Measurements from ENCODE around the gene CHCHD6.

- no peak for TF ChIP-seq TAF1 (IDR thresholded peaks at IDR 0.05; ENCODE audit: borderline replicate concordance, insufficient read depth, low read length)
- TF ChIP-seq POLR2AphosphoS5 (IDR thresholded peaks at IDR 0.05; ENCODE audit: low read depth, low read length), result no peak
- no peak for TF ChIP-seq REST (IDR thresholded peaks at IDR 0.05; ENCODE audit: insufficient read depth in 1 of 2, low read depth in 2 of 2, low read length in 2 of 2)
- no peak for TF ChIP-seq SIN3A (IDR thresholded peaks at IDR 0.05; ENCODE audit: borderline replicate concordance, insufficient read depth, low read length)
- TF ChIP-seq FOXP2 (optimal IDR thresholded peaks at IDR 0.05; ENCODE audit: borderline replicate concordance, extremely low read depth, extremely low read length, insufficient read depth), result no peak
These were observed 39.3 kb upstream of the CHCHD6 start for GRCh38 chr3:126664591-126665214.
